Measurements from ENCODE around the gene SUGCT. TPM values are rescaled to one million over a fixed set of nuclear protein-coding genes. Genes with fewer than 3 reads are reported as not detected.

Gene SUGCT
- total and polyA plus RNA-seq, 2 of the 8 experiments (the other 6 are each of a cell fraction or from before 2014, with no cell fraction given) = 2.8 to 5.4 TPM

GRCh38 chr7:40755438-40755837 lies 620.6 kb downstream of the SUGCT start:
- Histone ChIP-seq H3K4ac (replicated peaks; ENCODE audit: insufficient read length, low read depth, low read length) (peak overlapping the region; percentile 39), H3K4me2 (ENCODE audit: insufficient read depth in 1 of 2, low read depth in 2 of 2, low read length in 2 of 2) (no peak overlapping the region; a peak in 1 of 4 replicates), H3K4me3 (ENCODE audit: extremely low read depth in 1 of 4, insufficient read depth in 2 of 4, low read depth in 3 of 4, low read length in 4 of 4) (no peak overlapping the region), H2BK15ac (ENCODE audit: low read length) (no peak overlapping the region), H3K27ac (ENCODE audit: low read depth, low read length) (no peak overlapping the region), H2AFZ (ENCODE audit: low read length) (no peak overlapping the region), H4K20me1 (replicated peaks in 1 of 2; ENCODE audit: control insufficient read depth in 1 of 2, insufficient read depth in 2 of 2, low read length in 2 of 2) (no peaks in the 10 kb centered on the region), H2AK5ac (ENCODE audit: low read depth, low read length) (no peak overlapping the region), H3K79me2 (ENCODE audit: control insufficient read depth in 1 of 2, insufficient read depth in 2 of 2, low read length in 2 of 2) (no peaks in the 10 kb centered on the region), H2BK20ac (ENCODE audit: low read length) (no peak overlapping the region), H3K36me3 (ENCODE audit: control insufficient read depth in 2 of 4, insufficient read depth in 4 of 4, low read length in 3 of 4) (no peaks in the 10 kb centered on the region), H4K5ac (ENCODE audit: insufficient read length, low read depth, low read length) (no peak overlapping the region), H3K9me3 (ENCODE audit: insufficient read depth in 2 of 2, low read depth in 1 of 2, low read length in 1 of 2) (no peaks in the 10 kb centered on the region), H4K91ac (replicated peaks; ENCODE audit: insufficient read length, low read length) (no peak overlapping the region), H2BK12ac (ENCODE audit: low read depth, low read length) (no peak overlapping the region), H3K14ac (ENCODE audit: insufficient read length) (no peak overlapping the region), H4K8ac (ENCODE audit: extremely low read depth, insufficient read depth, low read length) (no peak overlapping the region), H3K18ac (ENCODE audit: extremely low read depth, low read length) (no peak overlapping the region), H3K27me3 (replicated peaks in 1 of 4; ENCODE audit: control insufficient read depth in 3 of 4, extremely low read depth in 1 of 4, insufficient read depth in 3 of 4, low read length in 3 of 4) (no peaks in the 10 kb centered on the region), H3K79me1 (ENCODE audit: low read depth, low read length) (no peaks in the 10 kb centered on the region), H2BK5ac (ENCODE audit: low read depth, low read length) (no peak overlapping the region), H3K23me2 (ENCODE audit: low read depth, low read length) (no peaks in the 10 kb centered on the region), H2BK120ac (replicated peaks; ENCODE audit: low read depth, low read length) (no peak overlapping the region), H3K4me1 (replicated peaks in 1 of 4; ENCODE audit: control insufficient read depth in 3 of 4, insufficient read depth in 4 of 4, low read length in 3 of 4) (peaks cover 2 to 8% (median 5%) of the 10 kb centered on the region in 4 experiments; a peak in 5 of 7 replicates), H3K23ac (ENCODE audit: insufficient read length) (no peak overlapping the region), H3K56ac (replicated peaks; ENCODE audit: insufficient read length, low read depth, low read length) (no peak overlapping the region), H3K9ac (replicated peaks in 1 of 4; ENCODE audit: extremely low read depth in 1 of 4, low read depth in 3 of 4, low read length in 3 of 4) (no peak overlapping the region)
- DNase-seq (ENCODE audit: low read depth in 1 of 2, low spot score in 2 of 2) = no peak
- ChIA-PET CTCF (ENCODE audit: partially characterized antibody) (interaction anchor here (2.2 kb wide), 1 partner anchor 54 kb away, joined by 8 read pairs; no protein-coding TSS in a partner anchor), POLR2A (ENCODE audit: partially characterized antibody) (interaction anchor here (1.7 kb wide), 1 partner anchor 9 kb away, joined by 5 read pairs; no protein-coding TSS in a partner anchor)
- TF ChIP-seq ZNF274 (IDR thresholded peaks at IDR 0.05; ENCODE audit: borderline replicate concordance, extremely low read depth, low read length) = no peak
- TF ChIP-seq HDAC6 (IDR thresholded peaks at IDR 0.05; ENCODE audit: low read depth, low read length) = no peak
- no peak for TF ChIP-seq HDAC2 (IDR thresholded peaks at IDR 0.05; ENCODE audit: borderline replicate concordance in 1 of 2, low read depth in 2 of 2, low read length in 2 of 2)
- TF ChIP-seq SP2 (IDR thresholded peaks at IDR 0.05; ENCODE audit: low read length) = no peak
- no peak for TF ChIP-seq RNF2 (IDR thresholded peaks at IDR 0.05; ENCODE audit: borderline replicate concordance, low read depth, low read length, missing control alignments, poor library complexity, severe bottlenecking)
- TF ChIP-seq TEAD4 (IDR thresholded peaks at IDR 0.05; ENCODE audit: low read depth, low read length) = no peak
- TF ChIP-seq PHF8 (conservative IDR thresholded peaks at IDR 0.05; ENCODE audit: low read depth, low read length) = no peak
- TF ChIP-seq EGR1 (IDR thresholded peaks at IDR 0.05; ENCODE audit: borderline replicate concordance, low read depth, low read length) = no peak
- TF ChIP-seq CTBP2 (IDR thresholded peaks at IDR 0.05; ENCODE audit: borderline replicate concordance, insufficient read depth, insufficient read length, low read length) = no peak
- TF ChIP-seq EP300 (IDR thresholded peaks at IDR 0.05; ENCODE audit: borderline replicate concordance in 1 of 2, low read depth in 2 of 2, low read length in 2 of 2) = no peak
- no peak for TF ChIP-seq BRCA1 (IDR thresholded peaks at IDR 0.05; ENCODE audit: low read depth, low read length)
- no peak for TF ChIP-seq TAF7 (optimal IDR thresholded peaks at IDR 0.05; ENCODE audit: borderline replicate concordance, low read depth, low read length)
- no peak; the same call in 1 of the 2 replicates for TF ChIP-seq CEBPB (IDR thresholded peaks at IDR 0.05; ENCODE audit: low read depth, low read length)
- 84% methylated on average over 2 of the region's 2 CpGs; no CpG with 5 or more reads in 1 of the 2 experiments for WGBS, 2 experiments (ENCODE audit: extremely low coverage in 1 of 2, insufficient coverage in 1 of 2, insufficient read length in 1 of 2, insufficient replicate concordance in 2 of 2, low coverage in 1 of 2, low lambda C conversion rate in 2 of 2, missing lambda C conversion rate in 1 of 2)
- FAIRE-seq = peak; percentile 62
